Body of pancreas (tissue), 4 donors: Measurements from ENCODE around the gene CACYBP. TPM values are rescaled to one million over a fixed set of nuclear protein-coding genes. Genes with fewer than 3 reads are reported as not detected.

Experiments
- ATAC-seq: fragments of 150-250 bp; one replicate; pipeline ENCODE4 v1.9.1; 2016
- DNase-seq, 4 donors: peaks; one replicate each; pipeline ENCODE4 v3.0.0-alpha.2; 2019
- H3K27ac ChIP-seq, 4 donors: fragments of 200-600 bp; sonication (generic); 1 replicate in 3 of 4; 2 replicates in 1 of 4; pipeline versions ENCODE4 v1.5.1 to v1.6.1; 2016 to 2019; ENCODE audit warnings: mild to moderate bottlenecking in 1 of 4, mixed read lengths in 1 of 4, moderate library complexity in 1 of 4
- H3K27me3 ChIP-seq, 2 donors: fragments of 200-600 bp; sonication (generic); one replicate each; pipeline ENCODE4 v1.6.0; 2016; ENCODE audit warnings: mild to moderate bottlenecking in 1 of 2
- H3K36me3 ChIP-seq, 2 donors: fragments of 200-600 bp; sonication (generic); replicated peaks in 1 of 2; 2 replicates each; pipeline ENCODE4 v1.5.1; 2016; ENCODE audit warnings: low read depth in 2 of 2; ENCODE audit not compliant: insufficient read depth in 1 of 2
- H3K4me1 ChIP-seq: fragments of 200-600 bp; sonication (generic); one replicate; pipeline ENCODE4 v1.6.0; 2016
- H3K4me3 ChIP-seq, 2 donors: fragments of 200-600 bp; sonication (generic); 1 replicate in 1 of 2; 2 replicates in 1 of 2; pipeline ENCODE4 v1.5.1; 2016 to 2019
- H3K9me3 ChIP-seq, 3 donors: fragments of 200-600 bp; sonication (generic); 1 replicate in 2 of 3; 2 replicates in 1 of 3; pipeline ENCODE4 v1.5.1; 2016
- POLR2A ChIP-seq, 3 donors: fragments of 450-650 bp; IDR thresholded peaks; one replicate each; pipeline ENCODE4 v1.6.1; 2016; ENCODE audit warnings: antibody characterized with exemption in 3 of 3, mild to moderate bottlenecking in 2 of 3
- WGBS, 2 donors: methylation state at CpG; one replicate each; pipeline ENCODE4 v1.1.5; 2017; 5-methylcytosine and 5-hydroxymethylcytosine counted together
- intact Hi-C: fragments of 100-400 bp; cut with DNase I; formaldehyde crosslinking; loops from one replicate; pipeline ENCODE4 v1.15.1; 2023
- total RNA-seq, 2 donors: library from RNA; depleted of rRNA; stranded (reverse); fragments of >200 nt; gene quantifications; one replicate each; pipeline ENCODE4 v1.1.0, GENCODE V29; 2016
- TF ChIP-seq, protein P1 (sequence below), 7 experiments: fragments of 450-650 bp in 4 of 7; fragments of 200-600 bp in 3 of 7; sonication (generic) in 3 of 7; IDR thresholded peaks; one replicate each; pipeline ENCODE4 v1.5.1; 2016 to 2019; ENCODE audit warnings: antibody characterized with exemption in 7 of 7

CACYBP gene
- total RNA-seq = 10 to 100 TPM; 43.5 to 86.9 TPM

DNA sequence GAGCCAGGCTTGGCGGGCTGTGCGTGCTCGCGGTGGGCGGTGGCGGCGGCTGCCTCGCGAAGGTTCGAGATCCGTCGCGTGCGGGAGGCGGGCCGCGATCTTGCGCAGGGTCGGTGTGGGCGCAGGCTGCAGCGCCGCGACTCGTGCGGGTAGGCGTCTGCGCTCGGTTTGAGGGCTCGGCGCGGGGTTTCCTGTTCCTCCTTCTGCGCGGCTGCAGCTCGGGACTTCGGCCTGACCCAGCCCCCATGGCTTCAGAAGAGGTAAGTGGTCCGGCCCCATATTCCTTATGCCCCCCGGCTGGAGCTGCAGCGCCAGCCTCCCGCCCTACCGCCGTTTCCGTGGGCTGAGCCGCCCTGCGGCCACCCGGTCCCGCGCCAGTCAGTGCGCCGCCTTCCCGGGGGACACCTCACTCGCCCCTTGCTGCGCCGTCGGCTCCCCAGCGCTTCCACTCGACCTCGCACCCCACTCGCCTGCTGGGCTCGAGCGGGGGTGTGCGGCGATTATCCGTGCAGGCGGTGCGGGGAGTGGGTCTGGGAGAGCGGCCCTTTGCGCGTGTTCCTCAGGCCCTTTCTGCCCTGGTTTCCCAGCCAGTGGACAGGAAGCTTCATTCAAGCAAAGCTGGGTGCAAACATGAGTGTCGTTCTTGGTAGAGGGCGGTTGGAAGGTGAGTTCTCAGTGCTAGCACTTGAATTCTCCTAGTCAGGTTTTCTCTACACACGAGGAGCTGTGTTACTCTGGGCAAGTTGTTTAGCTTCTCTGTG lies at the start of gene CACYBP:
TSS of gene CACYBP (plus strand) at position 12 of the 761 bp plus-strand sequence. CDS start at position 246, 234 bp downstream.
- ATAC-seq = peak; percentile 1
- no peaks in the 10 kb centered on the region for H3K36me3 ChIP-seq
- H3K9me3 ChIP-seq = no peaks in the 10 kb centered on the region
- peak within 1 kb of the TSS; percentile 47 to 75 for H3K4me3 ChIP-seq
- H3K27me3 ChIP-seq = no peaks in the 10 kb centered on the region
- WGBS, 2 donors = 0 to 1% methylated on average over 31 to 71 of the region's 71 CpGs
- H3K4me1 ChIP-seq = peaks cover 41% of the 10 kb centered on the region
- peak in 2 of 4 donors; percentile 40 to 49 for DNase-seq
- intact Hi-C loops = no loop called here
- H3K27ac ChIP-seq = peak within 1 kb of the TSS; percentile 96 to 99 (median 96)
- TF ChIP-seq, protein P1, sequence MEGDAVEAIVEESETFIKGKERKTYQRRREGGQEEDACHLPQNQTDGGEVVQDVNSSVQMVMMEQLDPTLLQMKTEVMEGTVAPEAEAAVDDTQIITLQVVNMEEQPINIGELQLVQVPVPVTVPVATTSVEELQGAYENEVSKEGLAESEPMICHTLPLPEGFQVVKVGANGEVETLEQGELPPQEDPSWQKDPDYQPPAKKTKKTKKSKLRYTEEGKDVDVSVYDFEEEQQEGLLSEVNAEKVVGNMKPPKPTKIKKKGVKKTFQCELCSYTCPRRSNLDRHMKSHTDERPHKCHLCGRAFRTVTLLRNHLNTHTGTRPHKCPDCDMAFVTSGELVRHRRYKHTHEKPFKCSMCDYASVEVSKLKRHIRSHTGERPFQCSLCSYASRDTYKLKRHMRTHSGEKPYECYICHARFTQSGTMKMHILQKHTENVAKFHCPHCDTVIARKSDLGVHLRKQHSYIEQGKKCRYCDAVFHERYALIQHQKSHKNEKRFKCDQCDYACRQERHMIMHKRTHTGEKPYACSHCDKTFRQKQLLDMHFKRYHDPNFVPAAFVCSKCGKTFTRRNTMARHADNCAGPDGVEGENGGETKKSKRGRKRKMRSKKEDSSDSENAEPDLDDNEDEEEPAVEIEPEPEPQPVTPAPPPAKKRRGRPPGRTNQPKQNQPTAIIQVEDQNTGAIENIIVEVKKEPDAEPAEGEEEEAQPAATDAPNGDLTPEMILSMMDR (IDR thresholded peaks at IDR 0.05) = peak in 3 of 7 experiments; percentile 3 to 11 (median 10)
- peak in 1 of 3 donors; percentile 6 for TF ChIP-seq POLR2A (IDR thresholded peaks at IDR 0.05)

- peak; percentile 51 for ATAC-seq
- no peak overlapping the region for H3K4me3 ChIP-seq
- DNase-seq = peak in 1 of 4 donors; percentile 31
- no peak for TF ChIP-seq POLR2A (IDR thresholded peaks at IDR 0.05)
- TF ChIP-seq, protein P1 (IDR thresholded peaks at IDR 0.05) = no peak
- no peaks in the 10 kb centered on the region for H3K36me3 ChIP-seq
- peak overlapping the region in 3 of 4 donors; percentile 29 to 74 (median 67) for H3K27ac ChIP-seq
- WGBS, 2 donors = 19 to 24% methylated on average over 11 of the region's 11 CpGs
- H3K4me1 ChIP-seq = peaks cover 32% of the 10 kb centered on the region
- no peaks in the 10 kb centered on the region for H3K9me3 ChIP-seq
- intact Hi-C loops = no loop called here
- no peaks in the 10 kb centered on the region for H3K27me3 ChIP-seq
These were observed 46.3 kb upstream of the CACYBP start for GRCh38 chr1:174953285-174954072.

- H3K36me3 ChIP-seq = peaks cover 0 to 2% of the 10 kb centered on the region in 2 donors
- TF ChIP-seq POLR2A (IDR thresholded peaks at IDR 0.05) = no peak
- TF ChIP-seq, protein P1 (IDR thresholded peaks at IDR 0.05) = no peak
- ATAC-seq = peak; percentile 85
- no peaks in the 10 kb centered on the region for H3K9me3 ChIP-seq
- intact Hi-C loops = no loop called here
- H3K4me3 ChIP-seq = no peak overlapping the region
- DNase-seq = peak in 1 of 4 donors; percentile 22
- peak overlapping the region in 3 of 4 donors; percentile 29 to 74 (median 67) for H3K27ac ChIP-seq
- no peaks in the 10 kb centered on the region for H3K27me3 ChIP-seq
- H3K4me1 ChIP-seq = peaks cover 32% of the 10 kb centered on the region
These were observed 45.7 kb upstream of the CACYBP start for GRCh38 chr1:174954073-174954460.

- no peak for DNase-seq
- H3K27ac ChIP-seq = peak overlapping the region in 3 of 4 donors; percentile 29 to 74 (median 67)
- H3K4me1 ChIP-seq = peaks cover 32% of the 10 kb centered on the region
- H3K4me3 ChIP-seq = no peak overlapping the region
- TF ChIP-seq, protein P1 (IDR thresholded peaks at IDR 0.05) = no peak
- no peak for TF ChIP-seq POLR2A (IDR thresholded peaks at IDR 0.05)
- H3K36me3 ChIP-seq = peaks cover 0 to 2% of the 10 kb centered on the region in 2 donors
- intact Hi-C loops = no loop called here
- 15 to 27% methylated on average over 3 of the region's 3 CpGs for WGBS, 2 donors
- H3K9me3 ChIP-seq = no peaks in the 10 kb centered on the region
- no peaks in the 10 kb centered on the region for H3K27me3 ChIP-seq
- ATAC-seq = peak; percentile 18
These were observed 44.8 kb upstream of the CACYBP start for GRCh38 chr1:174954671-174955669.
